Stomach (tissue), 4 donors: ENCODE data around the gene HIPK3.

Experiments used
- EP300 ChIP-seq: sonication (generic); formaldehyde crosslinking; IDR thresholded peaks from one replicate; pipeline ENCODE4 v1.6.1; 2017; ENCODE audit warnings: antibody characterized with exemption
- POLR2A ChIP-seq, 4 donors: fragments of 450-650 bp; IDR thresholded peaks; one replicate each; pipeline ENCODE4 v1.6.1; 2016; ENCODE audit warnings: antibody characterized with exemption in 4 of 4, control low read depth in 2 of 4, mild to moderate bottlenecking in 1 of 4, moderate library complexity in 1 of 4
- TF ChIP-seq, protein P1 (sequence below), 7 experiments: fragments of 450-650 bp in 4 of 7; fragments of 200-600 bp in 3 of 7; sonication (generic) in 3 of 7; IDR thresholded peaks; one replicate each; pipeline ENCODE4 v1.5.1; 2016 to 2019; ENCODE audit warnings: antibody characterized with exemption in 7 of 7, control low read depth in 2 of 7, mild to moderate bottlenecking in 1 of 7

DNA sequence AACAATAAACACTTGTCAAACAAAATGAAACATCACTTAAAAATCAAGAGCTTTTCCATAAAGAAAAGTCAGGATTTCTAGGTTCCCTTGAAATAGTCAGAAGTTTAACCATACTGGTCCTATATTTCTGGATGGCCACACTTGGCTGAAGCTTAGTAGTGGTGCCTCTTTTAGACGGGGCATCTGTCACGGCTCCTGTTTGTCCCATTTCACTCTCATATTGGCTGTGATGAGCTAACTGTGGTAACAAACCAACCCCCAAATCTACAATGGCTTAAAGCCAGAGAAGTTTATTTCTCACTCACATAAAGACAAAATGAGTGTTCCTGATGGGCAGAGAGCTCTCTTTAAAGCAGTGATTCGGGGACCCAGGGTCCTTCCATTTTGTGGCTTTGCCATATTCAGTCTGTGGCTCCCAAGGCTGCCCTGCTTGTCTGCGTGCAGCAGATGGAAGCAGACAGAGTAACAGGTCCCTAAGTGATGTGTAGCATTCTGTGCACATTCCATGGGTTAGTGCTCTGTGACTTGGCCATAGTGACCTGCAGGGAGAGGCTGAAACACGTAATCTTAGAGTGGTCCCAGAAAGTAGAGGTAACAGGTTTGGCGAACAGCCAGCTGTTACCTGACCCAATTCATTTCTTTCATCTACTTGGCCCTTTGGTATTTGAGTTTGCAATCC lies 137.4 kb downstream of the HIPK3 start:
- TF ChIP-seq EP300, result no peak
- TF ChIP-seq, protein P1, sequence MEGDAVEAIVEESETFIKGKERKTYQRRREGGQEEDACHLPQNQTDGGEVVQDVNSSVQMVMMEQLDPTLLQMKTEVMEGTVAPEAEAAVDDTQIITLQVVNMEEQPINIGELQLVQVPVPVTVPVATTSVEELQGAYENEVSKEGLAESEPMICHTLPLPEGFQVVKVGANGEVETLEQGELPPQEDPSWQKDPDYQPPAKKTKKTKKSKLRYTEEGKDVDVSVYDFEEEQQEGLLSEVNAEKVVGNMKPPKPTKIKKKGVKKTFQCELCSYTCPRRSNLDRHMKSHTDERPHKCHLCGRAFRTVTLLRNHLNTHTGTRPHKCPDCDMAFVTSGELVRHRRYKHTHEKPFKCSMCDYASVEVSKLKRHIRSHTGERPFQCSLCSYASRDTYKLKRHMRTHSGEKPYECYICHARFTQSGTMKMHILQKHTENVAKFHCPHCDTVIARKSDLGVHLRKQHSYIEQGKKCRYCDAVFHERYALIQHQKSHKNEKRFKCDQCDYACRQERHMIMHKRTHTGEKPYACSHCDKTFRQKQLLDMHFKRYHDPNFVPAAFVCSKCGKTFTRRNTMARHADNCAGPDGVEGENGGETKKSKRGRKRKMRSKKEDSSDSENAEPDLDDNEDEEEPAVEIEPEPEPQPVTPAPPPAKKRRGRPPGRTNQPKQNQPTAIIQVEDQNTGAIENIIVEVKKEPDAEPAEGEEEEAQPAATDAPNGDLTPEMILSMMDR (IDR thresholded peaks at IDR 0.05), result no peak
- no peak for TF ChIP-seq POLR2A (IDR thresholded peaks at IDR 0.05)
